Fibroblast of mammary gland (primary cell): ENCODE measurements around the gene NDUFS7.

ENCODE experiments used
- DNase-seq: peaks from one replicate; pipeline ENCODE4 v3.0.0-alpha.2; 2010; ENCODE audit warnings: low read depth
- H3K4me3 ChIP-seq: 2 replicates; pipeline ENCODE4 v1.5.1; 2011; ENCODE audit warnings: low read depth, mild to moderate bottlenecking, low read length, moderate library complexity; ENCODE audit not compliant: control insufficient read depth
- TF ChIP-seq, protein P1 (sequence below): conservative IDR thresholded peaks from 2 replicates; pipeline ENCODE4 v1.5.1; 2011; ENCODE audit warnings: low read depth, low read length, inconsistent platforms; ENCODE audit not compliant: control insufficient read depth, insufficient read depth

Gene NDUFS7

GRCh38 chr19:1385816-1386215 is 2.1 kb downstream of the NDUFS7 start:
- no peak for DNase-seq
- TF ChIP-seq, protein P1, sequence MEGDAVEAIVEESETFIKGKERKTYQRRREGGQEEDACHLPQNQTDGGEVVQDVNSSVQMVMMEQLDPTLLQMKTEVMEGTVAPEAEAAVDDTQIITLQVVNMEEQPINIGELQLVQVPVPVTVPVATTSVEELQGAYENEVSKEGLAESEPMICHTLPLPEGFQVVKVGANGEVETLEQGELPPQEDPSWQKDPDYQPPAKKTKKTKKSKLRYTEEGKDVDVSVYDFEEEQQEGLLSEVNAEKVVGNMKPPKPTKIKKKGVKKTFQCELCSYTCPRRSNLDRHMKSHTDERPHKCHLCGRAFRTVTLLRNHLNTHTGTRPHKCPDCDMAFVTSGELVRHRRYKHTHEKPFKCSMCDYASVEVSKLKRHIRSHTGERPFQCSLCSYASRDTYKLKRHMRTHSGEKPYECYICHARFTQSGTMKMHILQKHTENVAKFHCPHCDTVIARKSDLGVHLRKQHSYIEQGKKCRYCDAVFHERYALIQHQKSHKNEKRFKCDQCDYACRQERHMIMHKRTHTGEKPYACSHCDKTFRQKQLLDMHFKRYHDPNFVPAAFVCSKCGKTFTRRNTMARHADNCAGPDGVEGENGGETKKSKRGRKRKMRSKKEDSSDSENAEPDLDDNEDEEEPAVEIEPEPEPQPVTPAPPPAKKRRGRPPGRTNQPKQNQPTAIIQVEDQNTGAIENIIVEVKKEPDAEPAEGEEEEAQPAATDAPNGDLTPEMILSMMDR: no peak
- H3K4me3 ChIP-seq: no peak overlapping the region

GRCh38 chr19:1386945-1387683 is 3.4 kb downstream of the NDUFS7 start:
- TF ChIP-seq, protein P1: no peak
- DNase-seq: no peak
- no peak overlapping the region for H3K4me3 ChIP-seq

GRCh38 chr19:1387684-1388636 is 4.3 kb downstream of the NDUFS7 start:
- TF ChIP-seq, protein P1: no peak
- H3K4me3 ChIP-seq: no peak overlapping the region
- no peak for DNase-seq

- H3K4me3 ChIP-seq: no peak overlapping the region
- TF ChIP-seq, protein P1: no peak
- no peak for DNase-seq
Observed at GRCh38 chr19:1388637-1389026, 4.9 kb downstream of the NDUFS7 start.

GRCh38 chr19:1389033-1389940 is 5.6 kb downstream of the NDUFS7 start:
- DNase-seq: no peak
- TF ChIP-seq, protein P1: no peak
- H3K4me3 ChIP-seq: no peak overlapping the region

- TF ChIP-seq, protein P1: no peak
- no peak for DNase-seq
- no peak overlapping the region for H3K4me3 ChIP-seq
Observed at GRCh38 chr19:1390890-1391423, 7.2 kb downstream of the NDUFS7 start.
